Ovary (tissue), 9 donors: Measurements from ENCODE around the gene RAB37. TPM values are rescaled to one million over a fixed set of nuclear protein-coding genes. Genes with fewer than 3 reads are reported as not detected.

Experiments
- DNase-seq, 5 donors: peaks; one replicate each; pipeline ENCODE4 v3.0.0-alpha.2; 2019 to 2020
- H3K27ac ChIP-seq, 2 donors: fragments of 200-600 bp; one replicate each; pipeline versions ENCODE4 v1.5.1 to v1.8.0; 2019 to 2022
- H3K27me3 ChIP-seq: fragments of 200-600 bp; one replicate; pipeline ENCODE4 v1.8.0; 2022
- H3K36me3 ChIP-seq: fragments of 200-600 bp; sonication (generic); one replicate; pipeline ENCODE4 v1.5.1; 2019
- H3K4me1 ChIP-seq: one replicate; pipeline ENCODE4 v1.8.1; 2013; ENCODE audit warnings: mild to moderate bottlenecking, moderate library complexity; ENCODE audit not compliant: insufficient read depth
- H3K4me3 ChIP-seq: fragments of 200-600 bp; sonication (generic); one replicate; pipeline ENCODE4 v1.5.1; 2017
- H3K9me3 ChIP-seq, 2 donors: fragments of 200-600 bp in 1 of 2; sonication (generic) in 1 of 2; one replicate each; pipeline versions ENCODE4 v1.5.1 to v1.8.1; 2013 to 2019; ENCODE audit warnings: mild to moderate bottlenecking in 1 of 2, moderate library complexity in 1 of 2
- CTCF ChIP-seq, 3 donors: fragments of 450-650 bp in 2 of 3; fragments of 200-600 bp in 1 of 3; IDR thresholded peaks; one replicate each; pipeline versions ENCODE4 v1.5.1 to v1.8.0; 2016 to 2022; ENCODE audit warnings: antibody characterized with exemption in 3 of 3, mild to moderate bottlenecking in 1 of 3
- EP300 ChIP-seq: sonication (generic); formaldehyde crosslinking; IDR thresholded peaks from one replicate; pipeline ENCODE4 v1.6.1; 2017; ENCODE audit warnings: antibody characterized with exemption
- POLR2A ChIP-seq: fragments of 450-650 bp; IDR thresholded peaks from one replicate; pipeline ENCODE4 v1.6.1; 2017; ENCODE audit warnings: antibody characterized with exemption, mild to moderate bottlenecking, moderate library complexity
- WGBS, 3 donors: extraction: QIAGEN DNeasy Blood & Tissue Kit in 1 of 3; methylation state at CpG; one replicate each; pipeline versions ENCODE4 v1.1.5 to v1.1.7; 2013 to 2017; 5-methylcytosine and 5-hydroxymethylcytosine counted together
- intact Hi-C, 4 donors: fragments of 100-400 bp; cut with DNase I; formaldehyde crosslinking; loops; one replicate each; pipeline versions ENCODE4 v1.11.0 to v1.15.1; 2022 to 2023
- polyA plus RNA-seq, 2 donors: library from polyadenylated mRNA; stranded (reverse); fragments of 200-250 nt in 1 of 2; fragments of 350-450 nt in 1 of 2; fragmentation: Illumina TruSeq in 1 of 2; extraction: RNeasy Lipid Tissue Mini Kit (QIAGEN cat#74804) in 1 of 2; gene quantifications; one replicate each; pipeline ENCODE4 v1.2.3, GENCODE V29; 2013 to 2014
- total RNA-seq, 7 donors: library from RNA; depleted of rRNA in 2 of 7; stranded (reverse); fragments of >200 nt in 2 of 7; fragmentation: NEBNext Ultra II Directional in 3 of 7; extraction: Animal tissue kit (Norgen Biotek cat#: 25700) in 3 of 7; gene quantifications; one replicate each; pipeline versions ENCODE4 v1.1.0 to v1.2.4, GENCODE V29; 2016 to 2023
- donor health status: DM: no; HTN: no; CAD: no; lungs with moderate emphysema.
- donor health status: DM: no; HTN: no; CAD: no.
- donor health status: Bipolar disorder and iron deficiency.
- donor health status: DM: yes; HTN: yes; CAD: no.
- donor health status: DM: no; HTN: no; CAD: no.
- donor health status: DM: yes; HTN: yes; CAD: no.

Gene RAB37
- total and polyA plus RNA-seq, 9 donors: 0.45 to 2.4 (median 0.58) TPM; not detected in 2

- TF ChIP-seq EP300: no peak
- TF ChIP-seq POLR2A: no peak
- TF ChIP-seq CTCF (IDR thresholded peaks at IDR 0.05): peak in 1 of 3 donors; percentile 34
- Histone ChIP-seq H3K4me1 (peaks cover 3% of the 10 kb centered on the region), H3K27me3 (no peaks in the 10 kb centered on the region), H3K27ac (no peak overlapping the region), H3K36me3 (no peaks in the 10 kb centered on the region), H3K4me3 (no peak overlapping the region), H3K9me3 (no peaks in the 10 kb centered on the region)
- intact Hi-C loops: no loop called here
- 52 to 59% (median 57%) methylated on average over 16 of the region's 16 CpGs for WGBS, 3 donors
- DNase-seq: peak in 3 of 5 donors; percentile 47 to 71 (median 58)
Observed at GRCh38 chr17:74770498-74771318, 33.7 kb downstream of the RAB37 start.

- Histone ChIP-seq H3K27me3 (no peaks in the 10 kb centered on the region), H3K36me3 (no peaks in the 10 kb centered on the region), H3K27ac (no peak overlapping the region), H3K9me3 (no peaks in the 10 kb centered on the region), H3K4me1 (peaks cover 3% of the 10 kb centered on the region), H3K4me3 (no peak overlapping the region)
- no peak for DNase-seq
- TF ChIP-seq EP300 (no peak), CTCF (IDR thresholded peaks at IDR 0.05) (no peak), POLR2A (no peak)
- 63 to 74% (median 73%) methylated on average over 9 of the region's 9 CpGs for WGBS, 3 donors
- intact Hi-C loops: no loop called here
Observed at GRCh38 chr17:74771319-74771914, 34.4 kb downstream of the RAB37 start.

GRCh38 chr17:74772053-74772452 is 35.0 kb downstream of the RAB37 start:
- peaks cover 7% of the 10 kb centered on the region for H3K4me1 ChIP-seq
- H3K4me3 ChIP-seq: no peak overlapping the region
- TF ChIP-seq CTCF (IDR thresholded peaks at IDR 0.05) (no peak), EP300 (no peak), POLR2A (no peak)
- H3K27me3 ChIP-seq: no peaks in the 10 kb centered on the region
- H3K27ac ChIP-seq: no peak overlapping the region
- intact Hi-C loops: no loop called here
- no peaks in the 10 kb centered on the region for H3K9me3 ChIP-seq
- 88 to 91% (median 88%) methylated on average over 13 of the region's 13 CpGs for WGBS, 3 donors
- no peak for DNase-seq
- no peaks in the 10 kb centered on the region for H3K36me3 ChIP-seq

GRCh38 chr17:74773414-74773813 is 36.4 kb downstream of the RAB37 start:
- Histone ChIP-seq H3K36me3 (no peaks in the 10 kb centered on the region), H3K9me3 (no peaks in the 10 kb centered on the region), H3K4me3 (no peak overlapping the region), H3K4me1 (peaks cover 7% of the 10 kb centered on the region), H3K27ac (no peak overlapping the region), H3K27me3 (no peaks in the 10 kb centered on the region)
- WGBS, 3 donors: 38 to 50% (median 44%) methylated on average over 3 to 6 of the region's 6 CpGs
- DNase-seq: no peak
- TF ChIP-seq POLR2A: no peak
- TF ChIP-seq CTCF (IDR thresholded peaks at IDR 0.05): no peak
- no peak for TF ChIP-seq EP300
- intact Hi-C loops: no loop called here
